Measurements from ENCODE around the gene RFX8.

- no peak for TF ChIP-seq CTCF (IDR thresholded peaks at IDR 0.05; ENCODE audit: low read depth, low read length, poor library complexity, severe bottlenecking)
- no peak for TF ChIP-seq EZH2phosphoT487 (IDR thresholded peaks at IDR 0.05; ENCODE audit: borderline replicate concordance, low read length)
Observed at GRCh38 chr2:101403745-101404144, 71.2 kb downstream of the RFX8 start.

Data from DOHH2 (cell line).